OCI-LY7 (cell line): ENCODE measurements around the gene KDM6A. TPM values are rescaled to one million over a fixed set of nuclear protein-coding genes. Genes with fewer than 3 reads are reported as not detected.
A peak's percentile ranks its signal among the peaks of the same experiment; 100 is the strongest.

Experiments used
- BruUV-seq: library from RNA; stranded (reverse); fragments of 400-500 nt; replicated peaks from 2 replicates; lab custom pipeline; 2021; lab: Mats Ljungman, UMichigan
- CTCF ChIA-PET: fragments of 300-600 bp; sonication (Branson Sonifier 250); formaldehyde crosslinking; loops from one replicate; lab custom pipeline; 2022; ENCODE audit warnings: antibody characterized with exemption; ENCODE audit not compliant: unreplicated experiment; lab: Charles Lee
- POLR2A ChIA-PET: fragments of 300-600 bp; sonication (Branson Sonifier 250); formaldehyde crosslinking; loops from one replicate; lab custom pipeline; 2022; ENCODE audit warnings: antibody characterized with exemption; lab: Charles Lee
- DNase-seq: peaks from one replicate; pipeline ENCODE4 v3.0.0-alpha.2; 2015; ENCODE audit warnings: low spot score
- H2AFZ ChIP-seq: fragments of 200-600 bp; sonication (generic), shearing (Covaris generic); 2 replicates; pipeline ENCODE4 v1.6.1; 2014; ENCODE audit warnings: mild to moderate bottlenecking, antibody characterized with exemption, low read length, moderate library complexity
- H3K27ac ChIP-seq: fragments of 200-600 bp; sonication (generic); 2 replicates; pipeline ENCODE4 v1.5.1; 2014; ENCODE audit warnings: mixed run types, low read depth, mild to moderate bottlenecking, moderate library complexity, low read length, inconsistent platforms; ENCODE audit not compliant: poor library complexity, severe bottlenecking
- H3K36me3 ChIP-seq: fragments of 200-600 bp; sonication (generic); 2 replicates; pipeline ENCODE4 v1.6.1; 2014; ENCODE audit warnings: mild to moderate bottlenecking, antibody characterized with exemption, low read length, moderate library complexity, mixed read lengths; ENCODE audit not compliant: insufficient read depth
- H3K4me1 ChIP-seq: fragments of 200-600 bp; sonication (generic); 2 replicates; pipeline ENCODE4 v1.5.1; 2014; ENCODE audit warnings: mild to moderate bottlenecking, low read length; ENCODE audit not compliant: insufficient read depth, poor library complexity, severe bottlenecking
- H3K4me2 ChIP-seq: fragments of 200-600 bp; sonication (generic); 2 replicates; pipeline ENCODE4 v1.6.1; 2014; ENCODE audit warnings: mild to moderate bottlenecking, low read length
- H3K4me3 ChIP-seq: fragments of 200-600 bp; sonication (generic); 2 replicates; pipeline ENCODE4 v1.5.1; 2014; ENCODE audit warnings: mild to moderate bottlenecking, low read depth, low read length; ENCODE audit not compliant: poor library complexity, severe bottlenecking
- H3K79me2 ChIP-seq: fragments of 200-600 bp; sonication (generic); 2 replicates; pipeline ENCODE4 v1.6.1; 2016; ENCODE audit warnings: low read depth, mild to moderate bottlenecking, low read length, moderate library complexity, mixed read lengths; ENCODE audit not compliant: insufficient read depth
- H3K9me2 ChIP-seq: fragments of 200-600 bp; sonication (generic); 2 replicates; pipeline ENCODE4 v1.6.1; 2016; ENCODE audit warnings: mild to moderate bottlenecking, low read length, mixed read lengths; ENCODE audit not compliant: insufficient read depth
- H3K9me3 ChIP-seq: fragments of 200-600 bp; sonication (generic); 2 replicates; pipeline ENCODE4 v1.6.1; 2014; ENCODE audit warnings: mild to moderate bottlenecking, mixed run types, low read length, mixed read lengths
- H4K20me1 ChIP-seq: fragments of 200-600 bp; sonication (generic); 2 replicates; pipeline ENCODE4 v1.6.1; 2014; ENCODE audit warnings: mild to moderate bottlenecking, antibody characterized with exemption, low read length, moderate library complexity, mixed read lengths; ENCODE audit not compliant: insufficient read depth
- EZH2phosphoT487 ChIP-seq: fragments of 200-600 bp; sonication (generic); IDR thresholded peaks from 2 replicates; pipeline ENCODE4 v1.6.1; 2018; ENCODE audit warnings: low read depth, borderline replicate concordance, mild to moderate bottlenecking, mixed run types, antibody characterized with exemption, low read length, moderate library complexity, mixed read lengths
- intact Hi-C: fragments of 100-400 bp; cut with micrococcal nuclease; formaldehyde crosslinking; loops from one replicate; pipeline ENCODE4 v1.10.0; 2022; ENCODE audit not compliant: unreplicated experiment
- total RNA-seq, 2 experiments: library from RNA; depleted of rRNA in 1 of 2; stranded (reverse); fragments of >200 nt in 1 of 2; shearing (Covaris generic) in 1 of 2; gene quantifications; 2 replicates each; pipeline ENCODE4 v1.2.3, GENCODE V29; 2014 to 2022
- TF ChIP-seq, protein P1 (sequence below): fragments of 200-600 bp; sonication (generic); conservative IDR thresholded peaks from 2 replicates; pipeline ENCODE4 v1.5.1; 2014; ENCODE audit warnings: mild to moderate bottlenecking, antibody characterized with exemption, low read length, moderate library complexity, mixed read lengths

KDM6A gene
- total RNA-seq, 2 experiments from 2014 or later = 20.5 to 23.4 TPM

DNA sequence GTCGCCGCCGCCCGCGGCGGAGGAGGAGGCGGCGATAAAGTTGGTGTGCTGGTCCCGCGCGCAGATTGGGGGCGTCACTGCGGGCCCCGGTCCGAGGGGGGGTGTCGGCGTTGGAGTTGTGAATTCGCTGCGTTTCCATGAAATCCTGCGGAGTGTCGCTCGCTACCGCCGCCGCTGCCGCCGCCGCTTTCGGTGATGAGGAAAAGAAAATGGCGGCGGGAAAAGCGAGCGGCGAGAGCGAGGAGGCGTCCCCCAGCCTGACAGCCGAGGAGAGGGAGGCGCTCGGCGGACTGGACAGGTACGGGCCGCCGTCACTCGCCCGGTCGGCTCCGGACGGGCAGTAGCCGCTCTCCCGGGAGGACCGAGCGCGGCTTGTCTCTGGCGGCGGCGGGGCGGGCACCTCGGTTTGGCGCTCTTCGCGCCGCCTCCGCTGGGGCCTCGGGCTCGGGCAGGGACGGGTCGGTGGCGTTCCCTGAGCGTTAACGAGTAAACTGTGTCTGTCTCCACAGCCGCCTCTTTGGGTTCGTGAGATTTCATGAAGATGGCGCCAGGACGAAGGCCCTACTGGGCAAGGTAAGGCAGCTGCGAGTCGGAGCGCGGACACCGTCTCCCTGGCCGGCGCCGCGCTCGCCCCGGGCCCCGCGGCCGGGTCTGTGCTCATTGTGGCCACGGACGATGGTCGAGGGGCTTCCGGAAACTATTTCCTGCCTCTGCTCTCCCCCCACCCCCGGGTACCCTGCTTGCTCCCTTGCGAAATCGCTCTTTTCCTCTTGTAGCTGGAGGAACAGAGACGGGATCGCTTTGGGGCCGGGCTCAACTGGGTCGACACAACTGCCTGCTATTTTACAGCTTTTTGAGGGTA, 658 bp downstream of the KDM6A start:
- BruUV-seq = no TSS peak

DNA sequence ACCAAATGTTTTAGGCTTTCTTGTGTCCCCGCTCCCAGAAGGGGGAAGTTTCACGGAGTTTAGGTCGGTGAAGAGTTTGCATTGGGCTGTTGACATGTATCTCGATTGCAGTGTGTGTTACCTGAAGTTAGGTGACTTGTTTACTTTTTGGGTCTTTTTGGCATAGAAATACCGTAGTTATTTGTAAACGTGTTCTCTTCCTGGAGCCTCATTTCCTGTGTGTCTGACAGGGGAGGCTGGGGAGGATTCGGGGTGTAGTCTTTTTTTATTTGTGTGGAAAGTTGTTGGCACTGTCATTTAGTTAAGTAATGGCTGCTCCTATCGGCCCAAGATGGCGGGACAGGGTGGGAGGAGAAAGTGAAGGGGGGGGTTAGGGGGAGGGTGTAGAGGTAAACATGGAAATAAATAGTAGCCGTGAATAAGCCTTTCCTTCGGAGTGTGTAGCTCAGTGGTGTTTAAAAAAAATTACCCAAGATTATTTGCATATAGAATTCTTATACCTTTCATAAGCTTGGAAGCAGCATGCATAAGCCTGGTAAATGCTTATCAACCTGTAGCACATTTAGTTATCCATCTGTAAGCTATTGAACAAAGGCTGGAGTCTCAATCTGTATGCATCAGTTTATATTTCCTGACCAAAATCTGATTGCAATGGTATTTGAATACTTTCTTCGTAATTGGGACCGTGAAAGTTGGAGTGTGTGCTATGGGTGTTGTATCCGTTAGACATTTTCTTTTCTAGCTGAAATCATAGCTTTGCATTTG, 1.6 kb downstream of the KDM6A start:
- Histone ChIP-seq H3K4me2 (peak overlapping the region; percentile 87), H2AFZ (no peak overlapping the region), H3K9me2 (no peaks in the 10 kb centered on the region), H3K27ac (peak overlapping the region; percentile 87), H3K36me3 (peaks cover 22% of the 10 kb centered on the region), H3K4me3 (peak overlapping the region; percentile 73), H3K4me1 (peaks cover 5% of the 10 kb centered on the region), H3K9me3 (no peaks in the 10 kb centered on the region), H4K20me1 (peaks cover 7% of the 10 kb centered on the region; the same call in 1 of the 2 replicates), H3K79me2 (peaks cover 68% of the 10 kb centered on the region)
- DNase-seq = peak; percentile 37
- CTCF ChIA-PET = interaction anchor here (0.6 kb wide), 1 partner anchor 39 kb away, joined by 3 read pairs; no protein-coding TSS in a partner anchor
- intact Hi-C loops = loop anchor here (5.0 kb wide), 1 partner anchor 198 kb away; no protein-coding TSS in a partner anchor
- POLR2A ChIA-PET = interaction anchor here (0.5 to 1.1 kb wide), 7 partner anchors 11 to 314 kb away, joined by 3 to 5 read pairs (median 3); no protein-coding TSS in a partner anchor
- TF ChIP-seq, protein P1, sequence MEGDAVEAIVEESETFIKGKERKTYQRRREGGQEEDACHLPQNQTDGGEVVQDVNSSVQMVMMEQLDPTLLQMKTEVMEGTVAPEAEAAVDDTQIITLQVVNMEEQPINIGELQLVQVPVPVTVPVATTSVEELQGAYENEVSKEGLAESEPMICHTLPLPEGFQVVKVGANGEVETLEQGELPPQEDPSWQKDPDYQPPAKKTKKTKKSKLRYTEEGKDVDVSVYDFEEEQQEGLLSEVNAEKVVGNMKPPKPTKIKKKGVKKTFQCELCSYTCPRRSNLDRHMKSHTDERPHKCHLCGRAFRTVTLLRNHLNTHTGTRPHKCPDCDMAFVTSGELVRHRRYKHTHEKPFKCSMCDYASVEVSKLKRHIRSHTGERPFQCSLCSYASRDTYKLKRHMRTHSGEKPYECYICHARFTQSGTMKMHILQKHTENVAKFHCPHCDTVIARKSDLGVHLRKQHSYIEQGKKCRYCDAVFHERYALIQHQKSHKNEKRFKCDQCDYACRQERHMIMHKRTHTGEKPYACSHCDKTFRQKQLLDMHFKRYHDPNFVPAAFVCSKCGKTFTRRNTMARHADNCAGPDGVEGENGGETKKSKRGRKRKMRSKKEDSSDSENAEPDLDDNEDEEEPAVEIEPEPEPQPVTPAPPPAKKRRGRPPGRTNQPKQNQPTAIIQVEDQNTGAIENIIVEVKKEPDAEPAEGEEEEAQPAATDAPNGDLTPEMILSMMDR = no peak
- no peak for TF ChIP-seq EZH2phosphoT487
- BruUV-seq = TSS peak; percentile 56

More for the DNA sequence above, 658 bp downstream of the KDM6A start:
- Histone ChIP-seq H3K36me3 (peaks cover 14% of the 10 kb centered on the region), H3K9me2 (no peaks in the 10 kb centered on the region), H3K4me3 (peak overlapping the region; percentile 73), H3K9me3 (no peaks in the 10 kb centered on the region), H4K20me1 (peaks cover 7% of the 10 kb centered on the region; the same call in 1 of the 2 replicates), H3K4me1 (peaks cover 5% of the 10 kb centered on the region), H3K79me2 (peaks cover 59% of the 10 kb centered on the region), H2AFZ (peak overlapping the region; percentile 61; the same call in 1 of the 2 replicates), H3K27ac (peak overlapping the region; percentile 87), H3K4me2 (peak overlapping the region; percentile 87)
- TF ChIP-seq, protein P1 = no peak
- TF ChIP-seq EZH2phosphoT487 = no peak
- ChIA-PET CTCF (interaction anchor here (0.6 kb wide), 2 partner anchors 40 to 340 kb away, joined by 3 read pairs; no protein-coding TSS in a partner anchor), POLR2A (interaction anchor here (0.5 to 1.0 kb wide), 5 partner anchors 13 to 1971 kb away, joined by 3 to 6 read pairs (median 4); no protein-coding TSS in a partner anchor)
- intact Hi-C loops = loop anchor here (2.0 to 5.0 kb wide), 3 partner anchors 33 to 331 kb away; partner anchors contain the start of gene FUNDC1
- DNase-seq = peak; percentile 45
